Measurements from ENCODE around the gene PRMT5.
"Not testable (repeated sequence)": the region's sequence is repeated elsewhere in the genome, so short reads cannot be mapped to it uniquely, and the experiment has no call there.

Gene PRMT5

DNA sequence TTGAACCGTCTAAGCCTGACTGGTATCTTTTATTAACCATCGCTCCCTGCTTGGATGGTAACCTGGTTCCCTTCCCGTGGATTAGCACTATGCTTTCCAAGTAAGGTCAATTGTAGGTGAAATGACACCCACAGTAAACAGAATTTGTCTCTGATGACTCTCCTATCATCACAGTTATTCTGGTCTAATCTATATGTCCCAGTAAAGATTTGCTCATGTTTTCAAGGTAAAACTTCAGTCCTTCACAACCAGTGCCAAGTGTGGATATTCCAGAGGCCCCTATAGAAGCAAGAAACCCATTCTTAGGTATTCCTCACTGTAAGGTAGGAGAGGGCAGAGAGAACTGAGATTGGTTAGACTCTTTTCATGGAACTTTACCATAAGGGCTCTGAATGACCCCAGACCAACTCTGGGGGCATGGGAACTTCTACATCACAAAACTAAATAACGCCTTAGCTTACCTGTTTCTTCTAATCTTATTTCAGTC is 37.6 kb upstream of the PRMT5 start:
- Histone ChIP-seq H3K27ac (ENCODE audit: low read depth, low read length, severe bottlenecking) (no peak overlapping the region), H3K9me3 (ENCODE audit: control insufficient read depth, low read length) (no peaks in the 10 kb centered on the region), H3K36me3 (ENCODE audit: control insufficient read depth, insufficient read depth, low read length) (peaks cover 21% of the 10 kb centered on the region), H3K4me3 (ENCODE audit: extremely low read depth, insufficient read depth, low read length, poor library complexity, severe bottlenecking) (no peak overlapping the region), H3K4me1 (ENCODE audit: control insufficient read depth, insufficient read depth, low read length, poor library complexity, severe bottlenecking) (no peaks in the 10 kb centered on the region)
- 80 to 89% methylated on average over 3 of the region's 4 CpGs for WGBS, 2 experiments (ENCODE audit: insufficient coverage in 2 of 2)

DNA sequence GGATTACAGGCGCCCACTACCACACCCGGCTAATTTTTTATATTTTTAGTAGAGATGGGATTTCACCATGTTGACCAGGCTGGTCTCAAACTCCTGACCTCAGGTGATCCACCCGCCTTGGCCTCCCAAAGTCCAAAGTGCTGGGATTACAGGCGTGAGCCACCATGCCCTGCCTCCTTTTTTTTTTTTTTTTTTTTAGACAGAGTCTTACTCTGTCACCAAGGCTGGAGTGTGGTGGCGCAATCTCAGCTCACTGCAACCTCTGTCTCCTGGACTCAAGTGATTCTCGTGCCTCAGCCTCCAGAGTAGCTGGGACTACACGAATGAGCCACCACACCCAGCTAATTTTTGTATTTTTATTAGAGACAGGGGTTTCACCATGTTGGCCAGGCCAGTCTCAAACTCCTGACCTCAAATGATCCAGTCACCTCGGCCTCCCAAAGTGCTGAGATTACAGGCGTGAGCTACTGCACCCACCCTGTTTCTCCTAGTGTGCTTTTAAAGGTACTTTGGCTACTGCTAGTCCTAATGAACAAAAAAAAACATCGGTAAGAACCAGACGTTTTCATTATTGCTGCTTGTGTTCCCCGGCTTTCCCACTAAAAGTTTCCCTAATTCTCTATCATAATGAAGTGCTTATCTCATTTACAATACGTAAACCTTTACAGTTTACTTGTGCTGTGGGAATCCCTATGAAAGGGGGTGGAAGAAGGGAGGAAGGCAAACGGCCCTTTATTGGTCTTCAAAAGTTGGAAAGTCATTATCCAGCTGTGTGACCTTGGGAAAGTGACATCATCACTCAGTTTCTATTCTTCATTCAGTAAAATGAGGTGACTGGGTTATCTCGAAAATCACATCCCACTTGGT is 37.0 kb upstream of the PRMT5 start:
- 86 to 90% methylated on average over 6 to 10 of the region's 15 CpGs for WGBS, 2 experiments (ENCODE audit: insufficient coverage in 2 of 2)
- peaks cover 17% of the 10 kb centered on the region for H3K36me3 ChIP-seq (ENCODE audit: control insufficient read depth, insufficient read depth, low read length)
- H3K9me3 ChIP-seq (ENCODE audit: control insufficient read depth, low read length); H3K4me3 ChIP-seq (ENCODE audit: extremely low read depth, insufficient read depth, low read length, poor library complexity, severe bottlenecking); H3K4me1 ChIP-seq (ENCODE audit: control insufficient read depth, insufficient read depth, low read length, poor library complexity, severe bottlenecking): not testable (repeated sequence)
- peak overlapping the region; percentile 23 for H3K27ac ChIP-seq (ENCODE audit: low read depth, low read length, severe bottlenecking)

DNA sequence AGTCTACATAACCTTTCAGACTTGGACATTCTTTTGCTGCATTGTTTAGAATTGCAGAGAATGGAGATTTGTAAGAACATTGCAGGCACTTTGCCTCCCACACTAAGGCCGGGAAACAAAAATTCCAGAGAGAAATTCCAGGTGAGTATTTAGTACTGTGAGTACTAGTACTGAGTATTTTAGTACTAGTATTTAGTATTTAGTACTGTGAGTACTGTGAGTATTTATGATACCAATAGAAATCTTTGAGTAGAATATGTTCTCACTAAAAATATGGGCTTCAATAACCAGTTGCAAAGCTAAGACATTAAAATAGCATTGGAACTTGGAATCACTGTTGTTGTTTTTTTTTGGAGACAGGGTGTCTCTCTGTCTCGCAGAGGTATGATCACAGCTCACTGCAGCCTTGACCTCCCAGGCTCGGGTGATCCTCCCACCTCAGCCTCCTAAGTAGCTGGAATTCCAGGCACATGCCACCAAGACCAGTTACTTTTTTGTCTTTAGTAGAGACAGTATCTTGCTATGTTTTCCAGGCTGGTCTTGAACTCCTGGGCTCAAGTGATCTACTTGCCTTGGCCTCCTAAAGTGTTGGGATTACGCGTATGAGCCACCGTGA is 33.0 kb upstream of the PRMT5 start:
- Histone ChIP-seq H3K9me3 (ENCODE audit: control insufficient read depth, low read length) (no peaks in the 10 kb centered on the region), H3K36me3 (ENCODE audit: control insufficient read depth, insufficient read depth, low read length) (no peaks in the 10 kb centered on the region), H3K4me1 (ENCODE audit: control insufficient read depth, insufficient read depth, low read length, poor library complexity, severe bottlenecking) (no peaks in the 10 kb centered on the region), H3K27ac (ENCODE audit: low read depth, low read length, severe bottlenecking) (no peak overlapping the region), H3K4me3 (ENCODE audit: extremely low read depth, insufficient read depth, low read length, poor library complexity, severe bottlenecking) (no peak overlapping the region)
- 79 to 100% methylated on average over 1 to 3 of the region's 6 CpGs for WGBS, 2 experiments (ENCODE audit: insufficient coverage in 2 of 2)

DNA sequence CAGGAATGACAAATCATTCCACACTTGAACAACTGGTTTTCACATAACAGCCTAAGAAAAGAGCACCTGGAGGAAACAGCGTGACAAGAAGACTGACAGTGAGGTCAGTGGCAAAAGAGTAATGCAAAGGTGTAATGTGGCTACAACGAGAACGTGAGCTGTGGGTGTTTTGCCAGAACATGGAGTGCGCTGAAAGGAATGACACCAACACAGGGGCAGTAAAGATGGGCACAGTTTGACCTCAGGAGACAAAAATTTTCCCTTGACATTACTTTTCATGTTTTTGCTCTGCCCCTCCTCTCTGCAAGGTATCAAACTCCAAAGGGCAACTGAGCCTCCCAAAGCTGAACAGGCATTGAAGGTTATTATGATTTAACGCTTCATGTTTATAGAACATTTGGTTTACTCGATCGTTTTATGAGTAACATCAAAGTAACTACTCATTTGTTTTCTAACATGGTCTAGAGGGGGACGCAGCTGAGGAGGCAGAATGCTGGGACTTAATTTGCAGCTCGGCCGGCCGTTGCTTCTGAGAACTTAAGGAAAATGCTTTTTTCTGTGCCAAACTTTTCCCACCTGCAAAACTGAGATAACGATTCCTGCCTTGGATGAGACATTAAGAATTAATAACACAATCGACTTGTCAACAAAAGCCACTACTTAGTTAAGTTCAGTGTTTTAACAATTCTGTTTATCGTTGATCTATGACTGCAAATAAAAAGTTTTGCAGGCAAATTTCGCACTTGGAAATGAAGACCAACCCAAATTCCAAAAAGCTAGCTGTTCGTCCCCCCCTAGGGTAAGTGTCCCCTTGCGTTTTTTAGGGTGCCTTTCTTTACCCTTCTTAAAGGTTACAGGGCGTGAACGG is 26.8 kb upstream of the PRMT5 start:
- peaks cover 24% of the 10 kb centered on the region for H3K36me3 ChIP-seq (ENCODE audit: control insufficient read depth, insufficient read depth, low read length)
- WGBS, 2 experiments (ENCODE audit: insufficient coverage in 2 of 2), result 26 to 29% methylated on average over 11 to 14 of the region's 19 CpGs
- peak overlapping the region; percentile 58 for H3K4me3 ChIP-seq (ENCODE audit: extremely low read depth, insufficient read depth, low read length, poor library complexity, severe bottlenecking)
- H3K27ac ChIP-seq (ENCODE audit: low read depth, low read length, severe bottlenecking), result peak overlapping the region; percentile 92
- no peaks in the 10 kb centered on the region for H3K9me3 ChIP-seq (ENCODE audit: control insufficient read depth, low read length)
- no peaks in the 10 kb centered on the region for H3K4me1 ChIP-seq (ENCODE audit: control insufficient read depth, insufficient read depth, low read length, poor library complexity, severe bottlenecking)

DNA sequence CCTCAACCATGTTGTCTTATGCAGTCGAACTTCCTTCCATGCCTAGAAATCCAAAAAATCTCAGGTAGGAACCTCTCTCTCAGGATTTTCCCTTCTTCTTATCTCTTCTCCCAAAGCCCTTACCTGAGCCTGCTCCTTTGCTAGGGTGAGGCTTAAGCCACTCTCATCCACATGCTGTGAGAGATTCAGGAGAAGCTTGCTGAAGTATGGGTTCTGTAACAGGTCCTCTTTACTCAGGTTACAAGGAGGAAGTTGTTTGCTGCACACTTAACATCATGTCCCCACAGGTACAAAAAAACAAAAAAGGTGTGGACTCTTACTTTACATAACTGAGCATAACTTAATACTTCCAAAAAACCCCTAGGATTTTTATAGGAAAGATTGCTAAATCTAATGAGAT is 23.2 kb upstream of the PRMT5 start:
- H3K4me3 ChIP-seq (ENCODE audit: extremely low read depth, insufficient read depth, low read length, poor library complexity, severe bottlenecking), result no peak overlapping the region
- no CpG with 5 or more reads among the region's 1 CpG for WGBS, 2 experiments (ENCODE audit: insufficient coverage in 2 of 2)
- H3K9me3 ChIP-seq (ENCODE audit: control insufficient read depth, low read length), result no peaks in the 10 kb centered on the region
- H3K4me1 ChIP-seq (ENCODE audit: control insufficient read depth, insufficient read depth, low read length, poor library complexity, severe bottlenecking), result no peaks in the 10 kb centered on the region
- H3K36me3 ChIP-seq (ENCODE audit: control insufficient read depth, insufficient read depth, low read length), result peaks cover 45% of the 10 kb centered on the region
- no peak overlapping the region for H3K27ac ChIP-seq (ENCODE audit: low read depth, low read length, severe bottlenecking)

DNA sequence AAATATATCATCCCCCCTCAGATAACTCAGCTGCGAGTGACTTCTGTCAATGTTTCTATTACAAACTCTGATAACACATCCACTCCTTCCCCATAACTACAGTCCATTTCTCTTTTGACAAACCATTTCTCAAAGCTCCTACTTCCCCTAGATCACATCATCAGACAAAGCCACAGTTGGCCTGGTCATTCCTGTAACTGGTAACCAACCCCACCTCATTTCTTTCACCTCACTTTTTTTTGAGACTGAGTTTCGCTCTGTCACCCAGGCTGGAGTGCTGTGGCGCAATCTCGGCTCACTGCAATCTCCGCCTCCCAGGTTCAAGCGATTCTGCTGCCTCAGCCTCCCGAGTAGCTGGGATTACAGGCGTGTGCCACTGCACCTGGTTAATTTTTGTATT is 22.6 kb upstream of the PRMT5 start:
- not testable (repeated sequence) for H3K9me3 ChIP-seq (ENCODE audit: control insufficient read depth, low read length); H3K4me3 ChIP-seq (ENCODE audit: extremely low read depth, insufficient read depth, low read length, poor library complexity, severe bottlenecking); H3K27ac ChIP-seq (ENCODE audit: low read depth, low read length, severe bottlenecking); H3K4me1 ChIP-seq (ENCODE audit: control insufficient read depth, insufficient read depth, low read length, poor library complexity, severe bottlenecking)
- peaks cover 52% of the 10 kb centered on the region for H3K36me3 ChIP-seq (ENCODE audit: control insufficient read depth, insufficient read depth, low read length)
- 89 to 95% methylated on average over 8 of the region's 8 CpGs for WGBS, 2 experiments (ENCODE audit: insufficient coverage in 2 of 2)

DNA sequence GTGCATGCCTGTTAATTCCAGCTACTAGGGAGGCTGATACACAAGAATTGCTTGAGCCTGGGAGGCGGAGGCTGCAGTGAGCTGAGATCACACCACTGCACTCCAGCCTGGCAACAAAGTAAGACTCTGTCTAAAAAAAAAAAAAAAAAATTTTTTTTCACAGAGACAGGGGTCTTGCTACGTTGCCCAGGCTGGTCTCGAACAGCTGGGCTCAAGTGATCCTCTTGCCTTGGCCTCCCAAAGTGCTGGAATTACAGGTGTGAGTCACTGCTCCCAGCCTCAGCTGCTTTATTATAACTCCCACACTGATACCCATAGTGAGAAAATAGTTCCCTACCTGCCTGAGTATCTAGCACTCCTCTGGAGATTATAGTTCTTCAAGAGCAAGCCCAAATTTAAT is 16.5 kb upstream of the PRMT5 start:
- Histone ChIP-seq H3K27ac (ENCODE audit: low read depth, low read length, severe bottlenecking) (no peak overlapping the region), H3K36me3 (ENCODE audit: control insufficient read depth, insufficient read depth, low read length) (peaks cover 48% of the 10 kb centered on the region), H3K4me1 (ENCODE audit: control insufficient read depth, insufficient read depth, low read length, poor library complexity, severe bottlenecking) (no peaks in the 10 kb centered on the region), H3K4me3 (ENCODE audit: extremely low read depth, insufficient read depth, low read length, poor library complexity, severe bottlenecking) (no peak overlapping the region), H3K9me3 (ENCODE audit: control insufficient read depth, low read length) (no peaks in the 10 kb centered on the region)
- 89 to 100% methylated on average over 2 of the region's 3 CpGs for WGBS, 2 experiments (ENCODE audit: insufficient coverage in 2 of 2)

DNA sequence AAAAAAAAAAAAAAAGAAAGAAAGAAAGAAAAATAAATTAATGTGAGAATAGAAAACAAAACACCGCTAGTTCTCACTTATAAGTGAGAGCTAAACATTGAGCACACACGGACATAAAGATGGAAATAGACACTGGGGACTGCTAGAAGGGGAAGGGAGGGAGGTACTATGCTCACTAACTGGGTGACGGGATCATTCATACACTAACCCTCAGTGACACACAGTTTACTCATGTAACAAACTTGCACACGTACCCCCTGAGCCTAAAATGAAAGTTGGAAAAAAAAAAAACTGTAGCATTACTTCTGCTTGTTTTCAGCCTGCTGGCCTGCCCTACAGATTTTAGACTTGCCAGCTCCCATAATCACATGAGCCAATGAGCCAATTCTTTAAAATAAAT is 10.5 kb upstream of the PRMT5 start:
- Histone ChIP-seq H3K4me3 (ENCODE audit: extremely low read depth, insufficient read depth, low read length, poor library complexity, severe bottlenecking) (no peak overlapping the region), H3K27ac (ENCODE audit: low read depth, low read length, severe bottlenecking) (no peak overlapping the region), H3K36me3 (ENCODE audit: control insufficient read depth, insufficient read depth, low read length) (peaks cover 10% of the 10 kb centered on the region), H3K9me3 (ENCODE audit: control insufficient read depth, low read length) (no peaks in the 10 kb centered on the region), H3K4me1 (ENCODE audit: control insufficient read depth, insufficient read depth, low read length, poor library complexity, severe bottlenecking) (no peaks in the 10 kb centered on the region)
- WGBS, 2 experiments (ENCODE audit: insufficient coverage in 2 of 2), result 97 to 100% methylated on average over 2 to 3 of the region's 4 CpGs

DNA sequence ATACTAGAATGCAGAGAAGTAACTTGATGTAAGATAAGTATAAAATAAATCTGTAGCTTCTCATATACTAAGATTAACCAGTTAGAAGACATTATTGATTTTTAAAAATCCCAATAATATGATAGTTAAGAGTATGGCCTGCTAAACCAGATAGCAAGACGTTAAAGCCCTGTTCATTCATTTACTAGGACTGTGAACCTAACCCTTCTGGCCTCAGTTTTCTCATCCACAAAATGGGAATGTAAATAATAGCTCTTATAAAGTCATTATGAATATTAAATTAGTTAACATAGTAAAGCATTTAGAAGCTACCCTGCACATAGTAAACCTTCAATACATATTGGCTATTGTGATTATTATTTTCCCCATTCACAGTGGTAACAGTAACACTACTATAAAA is 6.0 kb upstream of the PRMT5 start:
- Histone ChIP-seq H3K36me3 (ENCODE audit: control insufficient read depth, insufficient read depth, low read length) (no peaks in the 10 kb centered on the region), H3K27ac (ENCODE audit: low read depth, low read length, severe bottlenecking) (no peak overlapping the region), H3K4me3 (ENCODE audit: extremely low read depth, insufficient read depth, low read length, poor library complexity, severe bottlenecking) (no peak overlapping the region), H3K9me3 (ENCODE audit: control insufficient read depth, low read length) (no peaks in the 10 kb centered on the region), H3K4me1 (ENCODE audit: control insufficient read depth, insufficient read depth, low read length, poor library complexity, severe bottlenecking) (peaks cover 3% of the 10 kb centered on the region)
- no CpG with 5 or more reads among the region's 1 CpG for WGBS, 2 experiments (ENCODE audit: insufficient coverage in 2 of 2)

DNA sequence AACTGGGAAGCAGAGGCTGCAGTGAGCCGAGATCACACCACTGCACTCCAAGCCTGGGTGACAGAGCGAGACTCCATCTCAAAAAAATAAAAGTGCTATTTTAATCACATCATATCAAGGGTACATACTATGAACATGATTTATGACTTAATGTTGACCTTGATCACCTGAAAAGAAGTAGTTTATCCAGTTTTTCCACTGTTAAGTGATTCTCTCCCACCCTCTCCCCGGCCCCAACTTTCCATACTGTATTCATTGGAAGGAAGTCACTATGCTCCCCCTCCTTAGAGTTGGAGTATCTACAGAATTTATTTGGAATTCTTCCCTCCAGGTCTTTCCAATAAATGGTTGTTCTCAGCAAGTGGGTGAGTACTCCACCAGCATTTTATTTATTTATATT is 3.0 kb upstream of the PRMT5 start:
- peaks cover 3% of the 10 kb centered on the region for H3K36me3 ChIP-seq (ENCODE audit: control insufficient read depth, insufficient read depth, low read length)
- no peak overlapping the region for H3K4me3 ChIP-seq (ENCODE audit: extremely low read depth, insufficient read depth, low read length, poor library complexity, severe bottlenecking)
- WGBS, 2 experiments (ENCODE audit: insufficient coverage in 2 of 2), result 100% methylated on average over 2 of the region's 3 CpGs; no CpG with 5 or more reads in 1 of the 2 experiments
- no peaks in the 10 kb centered on the region for H3K9me3 ChIP-seq (ENCODE audit: control insufficient read depth, low read length)
- no peak overlapping the region for H3K27ac ChIP-seq (ENCODE audit: low read depth, low read length, severe bottlenecking)
- peaks cover 3% of the 10 kb centered on the region for H3K4me1 ChIP-seq (ENCODE audit: control insufficient read depth, insufficient read depth, low read length, poor library complexity, severe bottlenecking)
